HepG2 (cell line): ENCODE measurements around the gene UNC13D. TPM values are rescaled to one million over a fixed set of nuclear protein-coding genes. Genes with fewer than 3 reads are reported as not detected.

ENCODE experiments used
- ATAC-seq: fragments of 200-7000 bp; cut with Tn5 transposase; 3 replicates; pipeline ENCODE4 v1.9.1; 2020; ENCODE audit warnings: mild to moderate bottlenecking, moderate library complexity
- BruUV-seq: library from RNA; stranded (reverse); fragments of 400-500 nt; replicated peaks from 2 replicates; lab custom pipeline; 2021; lab: Mats Ljungman, UMichigan
- CTCF ChIA-PET: fragments of 300-600 bp; formaldehyde crosslinking; extraction: SDS; loops from one replicate; lab custom pipeline; 2021; ENCODE audit warnings: low total read pairs, inconsistent platforms, low intra/inter-chr PET ratio; lab: Yijun Ruan, JAX
- POLR2A ChIA-PET: fragments of 350-600 bp; sonication (Branson Sonifier 250); formaldehyde crosslinking; loops from one replicate; lab custom pipeline; 2020; ENCODE audit warnings: antibody characterized with exemption, inconsistent platforms; lab: Yijun Ruan, JAX
- DNase-seq: peaks from one replicate; pipeline ENCODE4 v3.0.0-alpha.2; 2015; ENCODE audit warnings: low spot score
- FAIRE-seq: peaks from 3 replicates; lab custom pipeline; 2011; peaks lifted over from hg19 to GRCh38; lab: Jason Lieb, UNC
- H2AFZ ChIP-seq: one replicate; pipeline ENCODE4 v1.6.1; 2011; ENCODE audit warnings: low read length, inconsistent platforms
- H3K27ac ChIP-seq: fragments of 300-600 bp; 3 replicates; pipeline ENCODE4 v1.8.0; 2011; ENCODE audit warnings: mixed run types, mild to moderate bottlenecking, mixed read lengths, low read length, inconsistent platforms; ENCODE audit not compliant: insufficient read depth; ENCODE audit errors: extremely low read length
- H3K27me3 ChIP-seq, 2 experiments: fragments of 200-600 bp in 1 of 2; 2 replicates in 1 of 2; 3 replicates in 1 of 2; pipeline versions ENCODE4 v1.6.0 to v1.8.0; 2011; ENCODE audit warnings: low read length in 2 of 2, mild to moderate bottlenecking in 2 of 2, moderate library complexity in 2 of 2, inconsistent platforms in 1 of 2; ENCODE audit not compliant: insufficient read depth in 2 of 2, control insufficient read depth in 1 of 2
- H3K36me3 ChIP-seq, 2 experiments: fragments of 200-600 bp in 1 of 2; replicated peaks in 1 of 2; 2 replicates in 1 of 2; 3 replicates in 1 of 2; pipeline versions ENCODE4 v1.5.1 to v1.8.0; 2011; ENCODE audit warnings: low read length in 2 of 2, inconsistent platforms in 1 of 2; ENCODE audit not compliant: insufficient read depth in 2 of 2, control insufficient read depth in 1 of 2
- H3K4me1 ChIP-seq: 2 replicates; pipeline ENCODE4 v1.5.1; 2012; ENCODE audit warnings: low read length, inconsistent platforms; ENCODE audit not compliant: insufficient read depth
- H3K4me2 ChIP-seq: 2 replicates; pipeline ENCODE4 v1.6.0; 2011; ENCODE audit warnings: low read depth, low read length, inconsistent platforms
- H3K4me3 ChIP-seq, 3 experiments: fragments of 200-600 bp in 1 of 3; sonication (generic), shearing (Covaris generic) in 1 of 3; replicated peaks in 1 of 3; 2 replicates each; pipeline ENCODE4 v1.5.1; 2011 to 2016; ENCODE audit warnings: low read length in 3 of 3, inconsistent platforms in 2 of 3, low read depth in 2 of 3, mild to moderate bottlenecking in 2 of 3, control low read depth in 1 of 3, mixed read lengths in 1 of 3; ENCODE audit not compliant: insufficient read depth in 1 of 3
- H3K79me2 ChIP-seq: one replicate; pipeline ENCODE4 v1.6.1; 2011; ENCODE audit warnings: low read length, inconsistent platforms; ENCODE audit not compliant: insufficient read depth
- H3K9ac ChIP-seq: 2 replicates; pipeline ENCODE4 v1.6.0; 2011; ENCODE audit warnings: mild to moderate bottlenecking, low read depth, low read length, inconsistent platforms; ENCODE audit not compliant: insufficient read depth
- H3K9me3 ChIP-seq: 2 replicates; pipeline ENCODE4 v1.5.1; 2012; ENCODE audit warnings: mild to moderate bottlenecking, low read length
- H4K20me1 ChIP-seq: 2 replicates; pipeline ENCODE4 v1.6.0; 2011; ENCODE audit warnings: inconsistent platforms, mild to moderate bottlenecking, low read length, moderate library complexity; ENCODE audit not compliant: insufficient read depth
- CSRNP1 ChIP-seq: sonication (generic); formaldehyde crosslinking; IDR thresholded peaks from 2 replicates; pipeline ENCODE4 v1.8.1; 2023; ENCODE audit warnings: mild to moderate bottlenecking, missing genetic modification reagents
- FOXP1 ChIP-seq, 2 experiments: fragments of 450-650 bp in 1 of 2; IDR thresholded peaks; 2 replicates each; pipeline ENCODE4 v1.6.1; 2017 to 2018; ENCODE audit warnings: antibody characterized with exemption in 1 of 2
- HDAC2 ChIP-seq: sonication (generic); formaldehyde crosslinking; IDR thresholded peaks from 2 replicates; pipeline ENCODE4 v1.4.0; 2020; ENCODE audit warnings: missing genetic modification reagents
- HOXA3 ChIP-seq: sonication (generic); formaldehyde crosslinking; IDR thresholded peaks from 2 replicates; pipeline ENCODE4 v1.5.0; 2020; ENCODE audit warnings: missing genetic modification reagents
- KLF11 ChIP-seq: IDR thresholded peaks from 2 replicates; pipeline ENCODE4 v1.6.1; 2016; ENCODE audit warnings: missing compliant biosample characterization
- KMT2B ChIP-seq: IDR thresholded peaks from 2 replicates; pipeline ENCODE4 v1.6.1; 2016; ENCODE audit warnings: missing genetic modification reagents, missing compliant biosample characterization
- PHB2 ChIP-seq: fragments of 450-650 bp; IDR thresholded peaks from 2 replicates; pipeline ENCODE4 v1.6.1; 2018; ENCODE audit not compliant: partially characterized antibody
- SP4 ChIP-seq: sonication (generic); formaldehyde crosslinking; IDR thresholded peaks from 2 replicates; pipeline ENCODE4 v1.8.1; 2023; ENCODE audit warnings: mild to moderate bottlenecking, missing genetic modification reagents
- TMF1 ChIP-seq: sonication (generic); formaldehyde crosslinking; IDR thresholded peaks from 2 replicates; pipeline ENCODE4 v1.8.1; 2022; ENCODE audit warnings: low read depth, missing genetic modification reagents
- ZFY ChIP-seq: sonication (generic); formaldehyde crosslinking; IDR thresholded peaks from 2 replicates; pipeline ENCODE4 v1.4.0; 2020; ENCODE audit warnings: missing genetic modification reagents
- ZNF12 ChIP-seq: sonication (generic); formaldehyde crosslinking; IDR thresholded peaks from 2 replicates; pipeline ENCODE4 v1.5.0; 2020; ENCODE audit warnings: missing genetic modification reagents
- ZNF552 ChIP-seq: sonication (generic); formaldehyde crosslinking; IDR thresholded peaks from 2 replicates; pipeline ENCODE4 v1.9.0; 2022; ENCODE audit warnings: missing genetic modification reagents, mild to moderate bottlenecking, borderline replicate concordance
- ZNF629 ChIP-seq: sonication (generic); formaldehyde crosslinking; conservative IDR thresholded peaks from 2 replicates; pipeline ENCODE4 v1.5.0; 2020; ENCODE audit warnings: missing genetic modification reagents
- WGBS: methylation state at CpG from one replicate; pipeline ENCODE4 v1.1.6; 2017; ENCODE audit warnings: low lambda C conversion rate; 5-methylcytosine and 5-hydroxymethylcytosine counted together
- in situ Hi-C: cut with HindIII; loops from 2 replicates; pipeline ENCODE4 v1.10.0; 2017; ENCODE audit warnings: low pct_unique_long_range_greater_than_20kb; ENCODE audit not compliant: extremely low pct_ligation_motif_present
- intact Hi-C: fragments of 100-400 bp; cut with micrococcal nuclease; formaldehyde crosslinking; loops from one replicate; pipeline ENCODE4 v1.10.0; 2022; ENCODE audit not compliant: unreplicated experiment
- polyA plus RNA-seq, 8 experiments: library from polyadenylated mRNA; depleted of rRNA in 3 of 8; stranded (reverse) in 7 of 8; unstranded in 1 of 8; fragments of >200 nt; fragmentation: Illumina TruSeq in 4 of 8; extraction: Trizol in 4 of 8; gene quantifications; 2 replicates each; pipeline versions ENCODE4 v1.2.1 to v1.2.3, GENCODE V29; 2011 to 2016; ENCODE audit warnings: low read depth in 4 of 8, missing spikeins in 1 of 8, mixed read lengths in 1 of 8; ENCODE audit not compliant: insufficient read depth in 1 of 8
- total RNA-seq, 5 experiments: library from RNA; depleted of rRNA; stranded (reverse); fragments of >200 nt; fragmentation: Illumina TruSeq; extraction: Trizol; gene quantifications; 2 replicates each; pipeline ENCODE4 v1.2.3, GENCODE V29; 2016; ENCODE audit warnings: low read depth in 1 of 5
- TF ChIP-seq, protein P1 (sequence below), 2 experiments: sonication (generic) in 1 of 2; formaldehyde crosslinking in 1 of 2; IDR thresholded peaks; 2 replicates each; pipeline versions ENCODE4 v1.6.1 to v1.9.0; 2014 to 2022; ENCODE audit warnings: antibody characterized with exemption in 1 of 2, borderline replicate concordance in 1 of 2, inconsistent platforms in 1 of 2, low read depth in 1 of 2, missing genetic modification reagents in 1 of 2

Gene UNC13D
- total and polyA plus RNA-seq, 2 of the 13 experiments (the other 11 are each of a cell fraction or from before 2014, with no cell fraction given): 29.7 to 42.7 TPM

DNA sequence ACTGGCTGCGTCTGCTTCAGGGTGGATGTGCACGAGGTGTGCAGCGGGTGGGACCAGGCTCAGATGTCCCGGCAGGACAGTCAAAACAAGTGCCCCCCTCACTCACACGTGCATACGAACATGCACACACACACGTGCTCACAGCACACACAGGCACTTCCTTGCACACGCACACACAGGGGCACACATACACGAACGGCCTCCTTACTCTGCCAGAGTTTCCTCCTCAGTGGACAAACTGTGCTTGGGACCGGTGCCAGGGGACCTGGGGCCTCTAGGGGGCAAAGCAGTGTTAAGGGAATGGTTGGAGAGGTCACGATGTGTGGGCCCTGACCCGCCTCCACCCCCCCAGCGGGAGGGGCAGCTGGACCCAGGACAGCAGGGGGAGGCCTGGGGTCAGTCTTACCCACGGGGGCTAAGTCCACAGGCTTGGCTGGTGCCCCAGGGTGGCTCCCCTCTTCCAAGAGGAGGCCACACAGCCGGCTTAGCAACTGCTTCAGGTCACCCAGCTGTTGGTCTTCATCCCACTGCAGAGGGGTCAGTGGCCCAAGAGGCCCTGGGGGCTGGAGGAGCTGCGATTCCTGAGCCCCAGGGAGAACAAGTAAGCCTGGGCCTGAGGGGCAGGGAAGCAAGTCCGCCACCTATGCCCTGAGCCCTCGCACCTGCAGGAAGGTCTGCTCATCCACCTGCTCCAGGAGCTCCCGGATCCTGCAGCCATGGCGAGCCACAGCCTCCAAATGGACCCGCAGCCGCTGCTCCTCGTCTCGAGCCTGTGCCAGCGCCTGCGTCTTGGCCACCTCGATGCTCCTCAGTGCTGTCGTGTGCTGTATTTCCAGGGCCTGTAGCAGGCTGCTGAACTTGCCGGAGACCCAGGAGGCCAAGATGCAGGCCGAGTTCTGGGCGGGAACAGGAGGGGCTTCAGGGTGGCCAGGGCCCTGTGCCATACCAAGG lies 47.7 kb upstream of the UNC13D start:
- Histone ChIP-seq H3K27me3 (no peaks in the 10 kb centered on the region), H3K79me2 (peaks cover 10% of the 10 kb centered on the region), H3K4me2 (peak overlapping the region; percentile 91), H2AFZ (no peak overlapping the region), H3K4me3 (peak overlapping the region; percentile 26 to 83 (median 51); a peak in 5 of 6 replicates), H4K20me1 (no peaks in the 10 kb centered on the region), H3K9ac (peak overlapping the region; percentile 71), H3K4me1 (peaks cover 61% of the 10 kb centered on the region), H3K27ac (peak overlapping the region; percentile 64), H3K9me3 (no peaks in the 10 kb centered on the region), H3K36me3 (no peaks in the 10 kb centered on the region)
- ATAC-seq: peak; percentile 21
- ChIA-PET CTCF (interaction anchor here (1.5 kb wide), 1 partner anchor 15 kb away, joined by 4 read pairs; no protein-coding TSS in a partner anchor), POLR2A (interaction anchor here (0.9 to 12.9 kb wide), 13 partner anchors 9 to 493 kb away, joined by 3 to 423 read pairs (median 14); partner anchors contain the start of genes MRPL38, SPHK1, TRIM47 and UNC13D)
- no TSS peak for BruUV-seq
- intact Hi-C loops (loop anchor here (1.0 to 5.0 kb wide), 2 partner anchors 16 to 35 kb away; partner anchors contain the start of gene WBP2), in situ Hi-C loops (no loop called here)
- DNase-seq: peak; percentile 66
- 13% methylated on average over 20 of the region's 32 CpGs for WGBS
- peak; percentile 57 for FAIRE-seq
- peak; percentile 51 for TF ChIP-seq HOXA3 (CRISPR knock-in tag)
- TF ChIP-seq ZFY (CRISPR knock-in tag): peak; percentile 38; the same call in 1 of the 2 replicates
- TF ChIP-seq, protein P1, sequence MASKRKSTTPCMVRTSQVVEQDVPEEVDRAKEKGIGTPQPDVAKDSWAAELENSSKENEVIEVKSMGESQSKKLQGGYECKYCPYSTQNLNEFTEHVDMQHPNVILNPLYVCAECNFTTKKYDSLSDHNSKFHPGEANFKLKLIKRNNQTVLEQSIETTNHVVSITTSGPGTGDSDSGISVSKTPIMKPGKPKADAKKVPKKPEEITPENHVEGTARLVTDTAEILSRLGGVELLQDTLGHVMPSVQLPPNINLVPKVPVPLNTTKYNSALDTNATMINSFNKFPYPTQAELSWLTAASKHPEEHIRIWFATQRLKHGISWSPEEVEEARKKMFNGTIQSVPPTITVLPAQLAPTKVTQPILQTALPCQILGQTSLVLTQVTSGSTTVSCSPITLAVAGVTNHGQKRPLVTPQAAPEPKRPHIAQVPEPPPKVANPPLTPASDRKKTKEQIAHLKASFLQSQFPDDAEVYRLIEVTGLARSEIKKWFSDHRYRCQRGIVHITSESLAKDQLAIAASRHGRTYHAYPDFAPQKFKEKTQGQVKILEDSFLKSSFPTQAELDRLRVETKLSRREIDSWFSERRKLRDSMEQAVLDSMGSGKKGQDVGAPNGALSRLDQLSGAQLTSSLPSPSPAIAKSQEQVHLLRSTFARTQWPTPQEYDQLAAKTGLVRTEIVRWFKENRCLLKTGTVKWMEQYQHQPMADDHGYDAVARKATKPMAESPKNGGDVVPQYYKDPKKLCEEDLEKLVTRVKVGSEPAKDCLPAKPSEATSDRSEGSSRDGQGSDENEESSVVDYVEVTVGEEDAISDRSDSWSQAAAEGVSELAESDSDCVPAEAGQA (IDR thresholded peaks at IDR 0.05; ENCODE audit: low read depth): no peak
- TF ChIP-seq, protein P1 (CRISPR knock-in tag; IDR thresholded peaks at IDR 0.05; ENCODE audit: borderline replicate concordance): peak; percentile 68; the same call in 1 of the 2 replicates
- peak; percentile 85 for TF ChIP-seq HDAC2 (CRISPR knock-in tag)
- no peak for TF ChIP-seq PHB2
- no peak for TF ChIP-seq FOXP1 (IDR thresholded peaks at IDR 0.05)
- peak; percentile 47; the same call in 1 of the 2 replicates for TF ChIP-seq FOXP1 (CRISPR knock-in tag; IDR thresholded peaks at IDR 0.05)
- TF ChIP-seq ZNF629 (CRISPR knock-in tag): peak; percentile 51; the same call in 1 of the 2 replicates
- peak; percentile 16; the same call in 1 of the 2 replicates for TF ChIP-seq KMT2B (CRISPR knock-in tag)
- TF ChIP-seq ZNF552 (CRISPR knock-in tag): no peak
- no peak; the same call in none of the 2 replicates for TF ChIP-seq SP4 (CRISPR knock-in tag)
- TF ChIP-seq CSRNP1 (CRISPR knock-in tag): 0 out of 2 replicates have a peak, but pooled peaks have one; percentile 27
- peak; percentile 73; the same call in 1 of the 2 replicates for TF ChIP-seq TMF1 (CRISPR knock-in tag)
- TF ChIP-seq ZNF12 (CRISPR knock-in tag): peak; percentile 61
- peak; percentile 87; the same call in 1 of the 2 replicates for TF ChIP-seq KLF11 (CRISPR knock-in tag)
